Activated CD4-positive, alpha-beta T cell treated with anti-CD3 and anti-CD28 coated beads, Interleukin-2, amount 50 U/mL, for 24 hours (primary cell): ENCODE results near the gene ERV3-1.
"Not testable (repeated sequence)": the region's sequence is repeated elsewhere in the genome, so short reads cannot be mapped to it uniquely, and the experiment has no call there.

Experiments
- DNase-seq, 2 donors: peaks; one replicate each; pipeline ENCODE4 v3.0.0-alpha.2; 2020; ENCODE audit warnings: low read depth in 1 of 2, low spot score in 1 of 2

ERV3-1 gene, protein sequence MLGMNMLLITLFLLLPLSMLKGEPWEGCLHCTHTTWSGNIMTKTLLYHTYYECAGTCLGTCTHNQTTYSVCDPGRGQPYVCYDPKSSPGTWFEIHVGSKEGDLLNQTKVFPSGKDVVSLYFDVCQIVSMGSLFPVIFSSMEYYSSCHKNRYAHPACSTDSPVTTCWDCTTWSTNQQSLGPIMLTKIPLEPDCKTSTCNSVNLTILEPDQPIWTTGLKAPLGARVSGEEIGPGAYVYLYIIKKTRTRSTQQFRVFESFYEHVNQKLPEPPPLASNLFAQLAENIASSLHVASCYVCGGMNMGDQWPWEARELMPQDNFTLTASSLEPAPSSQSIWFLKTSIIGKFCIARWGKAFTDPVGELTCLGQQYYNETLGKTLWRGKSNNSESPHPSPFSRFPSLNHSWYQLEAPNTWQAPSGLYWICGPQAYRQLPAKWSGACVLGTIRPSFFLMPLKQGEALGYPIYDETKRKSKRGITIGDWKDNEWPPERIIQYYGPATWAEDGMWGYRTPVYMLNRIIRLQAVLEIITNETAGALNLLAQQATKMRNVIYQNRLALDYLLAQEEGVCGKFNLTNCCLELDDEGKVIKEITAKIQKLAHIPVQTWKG

DNA sequence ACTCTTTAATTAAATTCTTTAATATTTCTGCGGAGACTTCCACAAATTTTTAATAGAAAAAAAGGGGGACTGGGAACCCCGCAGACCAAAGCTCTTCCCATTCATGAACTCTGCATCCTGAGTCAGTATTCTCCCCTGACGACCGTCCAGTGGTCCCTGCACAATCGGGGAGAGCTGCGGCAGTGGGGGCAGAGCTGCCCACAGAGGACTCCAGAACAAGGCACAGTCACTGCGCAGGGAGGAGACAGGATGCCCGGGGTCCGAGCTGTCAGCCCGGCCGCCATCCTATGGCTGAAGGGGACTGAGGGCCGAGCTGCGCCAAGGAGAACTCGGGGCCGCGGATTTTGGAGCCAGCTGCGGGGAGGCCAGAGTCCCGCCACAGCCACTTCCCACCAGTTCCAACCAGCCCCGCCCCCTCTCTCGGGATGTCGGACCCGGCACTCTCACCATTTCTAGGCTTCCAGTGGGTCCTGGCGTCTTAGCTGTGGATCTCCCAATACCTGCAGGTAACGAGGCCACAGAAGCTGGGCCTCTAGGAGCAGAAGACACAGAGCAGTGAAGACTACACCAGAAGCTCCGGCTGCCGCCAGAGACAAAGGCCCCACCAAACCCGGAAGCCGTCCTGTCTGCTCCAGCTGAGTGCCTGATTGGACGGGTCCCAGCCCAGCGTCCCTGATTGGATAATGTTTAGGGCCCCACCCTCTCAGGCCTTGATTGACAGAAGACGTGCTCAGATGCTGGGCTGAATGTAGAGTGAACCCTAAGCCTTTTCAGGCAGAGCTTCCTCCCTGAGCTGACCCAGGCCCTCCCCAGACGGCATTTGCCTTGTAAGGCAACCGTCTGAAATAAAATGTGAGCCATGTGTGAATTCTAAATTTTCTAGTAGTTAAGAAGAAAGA is at the start of gene ERV3-1:
ERV3-1 (minus strand) TSS at position 594 of the 899 bp plus-strand sequence. CDS start 13,661 bp downstream, outside the sequence.
- peak; percentile 70 to 93 for DNase-seq

DNA sequence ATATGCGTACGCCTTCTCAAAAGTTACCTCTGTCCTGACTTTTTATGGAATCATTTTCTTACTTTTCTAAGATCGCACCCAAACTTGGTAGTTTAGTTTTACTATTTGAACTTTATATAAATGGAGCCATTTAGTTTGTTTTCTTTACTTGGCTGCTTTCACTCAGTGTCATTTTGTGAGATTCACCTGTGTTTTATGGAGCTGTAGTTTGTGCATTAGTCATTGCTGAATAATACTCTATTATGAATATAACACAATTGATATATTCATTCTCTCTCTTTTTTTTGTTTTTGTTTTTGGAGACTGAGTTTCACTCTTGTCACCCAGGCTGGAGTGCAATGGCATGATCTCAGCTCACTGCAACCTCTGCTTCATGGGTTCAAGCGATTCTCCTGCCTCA is 49.3 kb upstream of the ERV3-1 start:
- DNase-seq, result not testable (repeated sequence)

DNA sequence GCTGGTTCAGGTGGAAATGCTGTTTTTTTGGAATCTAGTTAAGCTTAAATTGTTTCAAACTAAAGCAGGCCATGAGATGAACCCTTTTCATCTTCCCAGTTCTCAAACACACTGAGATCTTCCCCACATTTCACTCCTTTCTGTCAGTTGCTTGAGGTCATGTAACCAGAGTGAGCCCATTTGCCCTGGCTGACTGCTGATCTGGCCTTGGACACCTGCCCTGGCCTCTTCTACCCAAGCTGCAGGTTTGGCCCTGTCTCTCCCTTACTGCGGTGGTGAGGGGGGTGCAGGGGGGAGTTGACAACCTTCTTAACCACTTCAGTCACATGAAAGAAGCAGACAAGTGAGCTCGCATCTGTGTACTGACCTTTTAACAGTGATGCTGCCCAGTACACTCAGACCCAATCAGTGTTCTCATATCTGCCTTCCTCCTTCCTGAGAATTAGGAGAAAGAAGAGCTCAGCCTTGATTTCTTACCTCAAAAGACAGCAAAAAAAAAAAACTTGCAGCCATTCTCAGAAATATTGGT is 48.0 kb upstream of the ERV3-1 start:
- not testable (repeated sequence) for DNase-seq

DNA sequence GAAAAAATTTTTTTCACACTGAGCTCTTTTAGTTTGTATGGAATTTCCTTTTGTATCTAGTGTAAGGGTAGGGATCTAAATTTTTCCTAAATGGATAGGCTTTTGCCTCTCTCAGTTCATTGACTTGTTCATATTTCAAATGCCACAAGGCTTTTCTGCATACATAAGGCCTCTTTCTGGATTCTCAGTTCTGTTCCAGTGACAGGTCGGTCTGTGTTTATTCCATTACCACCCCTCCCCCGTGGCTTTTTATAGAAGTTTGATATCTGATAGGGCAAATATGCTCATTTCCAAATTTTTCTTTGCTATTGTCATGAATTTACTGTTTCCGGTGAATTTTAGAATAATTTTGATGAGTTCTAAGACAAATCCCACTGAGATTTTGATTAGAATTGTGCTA is 45.2 kb upstream of the ERV3-1 start:
- DNase-seq, result not testable (repeated sequence)

DNA sequence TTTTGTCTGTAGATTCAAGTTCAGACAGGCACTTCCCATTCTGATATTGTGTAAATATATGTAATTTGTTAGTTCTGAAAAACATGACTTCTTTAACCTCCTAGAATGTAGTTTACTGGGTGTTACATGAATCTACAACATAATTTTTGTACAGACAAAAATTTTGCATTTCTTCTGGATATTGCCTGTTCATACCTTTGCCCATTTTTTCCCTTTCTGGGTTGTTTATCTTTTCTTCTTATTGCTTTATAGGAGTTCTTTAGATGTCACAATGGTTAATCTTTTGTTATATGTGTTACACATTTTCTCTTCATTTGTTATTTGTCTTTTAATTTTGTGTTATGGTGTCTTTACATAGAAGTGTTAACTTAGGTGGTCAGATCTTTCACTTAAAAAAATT is 44.7 kb upstream of the ERV3-1 start:
- not testable (repeated sequence) for DNase-seq

DNA sequence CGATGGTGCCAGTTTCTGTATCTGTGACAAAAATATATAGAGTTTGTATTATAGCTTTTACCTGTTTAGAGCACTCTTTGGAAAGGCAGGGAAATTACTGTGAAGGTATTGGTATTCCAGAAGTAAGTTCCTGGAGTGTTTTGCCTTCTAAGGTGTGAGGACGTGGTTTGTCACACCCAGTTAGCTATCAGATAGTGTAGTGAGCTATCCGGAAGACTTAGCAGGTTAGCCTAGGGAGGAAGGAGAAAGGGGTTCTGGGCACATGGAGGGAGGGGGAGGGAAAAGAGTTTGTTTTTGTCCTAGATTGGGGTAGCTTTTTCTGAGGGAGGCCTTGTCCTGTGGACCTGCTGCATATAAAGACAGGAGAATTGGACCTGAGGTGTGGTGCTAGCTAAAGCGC is 39.8 kb upstream of the ERV3-1 start:
- not testable (repeated sequence) for DNase-seq

DNA sequence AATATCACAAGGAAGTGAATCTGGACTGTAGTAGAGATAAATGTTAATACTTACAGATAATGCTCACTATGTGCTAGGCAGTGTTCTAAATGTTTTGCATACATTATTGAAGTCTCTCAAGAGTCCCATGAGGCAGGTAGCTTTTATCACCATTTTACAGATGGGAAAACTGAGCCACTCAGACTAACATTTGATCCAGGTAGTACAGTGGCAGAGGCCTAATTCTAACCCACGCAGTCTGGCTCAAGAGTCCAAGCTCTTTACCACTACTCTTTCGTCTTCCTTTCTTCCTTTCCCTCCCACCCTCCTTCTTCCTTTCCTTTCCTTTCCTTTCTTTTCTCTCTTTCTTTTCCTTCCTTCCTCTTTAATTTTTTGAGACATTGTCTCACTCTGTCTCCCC is 39.1 kb upstream of the ERV3-1 start:
- not testable (repeated sequence) for DNase-seq

DNA sequence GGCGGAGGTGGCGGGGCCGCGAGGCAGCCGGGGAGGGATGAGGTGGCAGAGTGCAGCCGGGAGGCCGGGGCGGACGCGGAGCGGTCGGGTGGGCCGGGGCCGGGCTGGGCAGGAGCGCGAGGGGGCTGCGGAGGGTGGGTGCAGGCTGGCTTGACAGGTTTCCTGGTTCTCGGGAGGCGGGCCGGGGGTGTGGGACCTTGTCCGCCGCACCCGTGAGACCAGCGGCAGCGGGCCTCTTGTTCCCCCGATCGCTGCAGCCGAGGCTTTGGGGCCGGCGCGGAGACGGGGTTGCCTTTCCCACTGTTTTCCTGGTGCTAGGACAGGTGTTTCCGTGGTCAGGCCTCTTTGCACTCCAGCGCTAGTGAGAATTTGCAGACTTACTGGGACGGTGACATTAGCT is 32.3 kb upstream of the ERV3-1 start:
- DNase-seq, result peak in 1 of 2 donors; percentile 3

DNA sequence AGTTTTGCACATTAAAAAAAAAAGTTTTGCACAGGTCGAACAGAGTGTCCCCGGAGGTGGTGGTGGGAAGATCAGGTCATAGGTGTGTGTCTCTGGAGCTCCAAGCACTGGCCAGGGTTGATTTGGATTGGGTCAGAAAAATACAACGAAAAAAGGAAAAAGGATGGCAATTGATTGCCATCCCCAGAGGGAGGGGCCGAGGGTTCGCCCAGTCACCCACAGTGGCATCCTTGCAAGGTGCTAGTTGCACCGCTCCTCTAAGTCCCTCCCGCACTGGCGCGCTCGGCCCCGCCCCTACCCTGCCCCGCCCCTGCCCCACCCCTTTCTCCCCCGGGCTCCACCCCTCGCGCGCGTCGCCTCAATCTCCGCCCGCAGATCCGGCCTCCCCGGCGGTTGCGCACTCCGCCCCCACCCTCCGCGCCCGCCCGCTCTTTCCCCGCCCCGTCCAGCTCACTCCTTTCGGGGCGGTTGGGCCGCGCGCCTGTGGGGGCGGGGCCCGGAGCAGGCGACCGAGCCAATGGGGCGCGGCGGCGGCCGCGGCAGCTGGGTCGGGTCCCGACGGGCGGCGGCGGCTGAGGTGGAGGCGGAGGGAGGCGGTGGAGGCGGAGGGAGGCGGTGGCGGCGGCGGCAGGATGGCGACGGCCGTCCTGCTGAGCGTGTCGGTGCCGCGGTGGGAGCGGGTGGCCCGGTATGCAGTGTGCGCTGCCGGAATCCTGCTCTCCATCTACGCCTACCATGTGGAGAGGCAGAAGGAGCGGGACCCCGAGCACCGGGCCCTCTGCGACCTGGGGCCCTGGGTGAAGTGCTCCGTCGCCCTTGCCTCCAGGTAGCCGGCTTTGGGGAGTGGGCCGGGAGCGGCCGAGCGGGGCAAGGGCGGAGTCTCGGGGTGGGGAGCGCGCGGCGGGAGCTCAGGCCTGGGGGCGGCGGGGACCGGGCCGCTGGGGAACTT is 31.5 kb upstream of the ERV3-1 start:
- DNase-seq, result peak; percentile 82 to 88

DNA sequence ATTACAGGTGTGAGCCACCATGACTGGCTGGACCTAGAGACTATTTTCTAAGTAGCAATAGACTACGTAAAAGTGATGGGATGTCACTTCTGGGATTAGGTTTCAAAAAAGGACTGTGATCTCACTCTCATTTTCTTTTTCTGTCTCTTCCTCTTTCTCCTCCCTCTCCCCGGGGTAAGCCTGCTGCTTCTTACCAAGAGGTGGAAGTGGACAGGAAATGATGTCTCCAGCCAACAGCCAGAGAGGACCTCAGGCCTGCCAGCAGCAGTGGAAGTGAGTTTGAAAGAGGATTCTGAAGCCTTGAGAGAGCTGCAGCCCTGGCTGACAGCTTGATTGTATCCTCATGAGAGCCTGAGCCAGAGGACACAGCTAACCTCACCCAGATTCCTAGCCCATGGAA is 30.0 kb upstream of the ERV3-1 start:
- not testable (repeated sequence) for DNase-seq

DNA sequence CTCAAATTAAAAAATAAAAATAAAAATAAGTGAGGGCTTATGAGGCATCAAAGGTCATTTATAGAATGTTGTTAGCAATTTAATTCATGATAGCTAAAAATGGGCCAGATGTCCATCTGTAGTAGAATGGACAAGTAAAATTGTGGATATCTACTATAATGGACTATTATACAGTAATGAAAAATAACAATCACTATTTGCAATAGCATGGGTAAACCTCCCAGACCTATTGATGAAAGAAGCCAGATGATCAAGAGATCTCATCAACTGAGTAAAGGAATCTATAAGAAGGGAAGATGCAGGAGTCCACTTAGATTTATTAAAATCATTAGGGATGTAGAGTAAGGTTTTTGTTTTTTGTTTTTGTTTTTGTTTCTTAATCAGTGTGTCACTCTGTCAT is 29.0 kb upstream of the ERV3-1 start:
- DNase-seq, result not testable (repeated sequence)

DNA sequence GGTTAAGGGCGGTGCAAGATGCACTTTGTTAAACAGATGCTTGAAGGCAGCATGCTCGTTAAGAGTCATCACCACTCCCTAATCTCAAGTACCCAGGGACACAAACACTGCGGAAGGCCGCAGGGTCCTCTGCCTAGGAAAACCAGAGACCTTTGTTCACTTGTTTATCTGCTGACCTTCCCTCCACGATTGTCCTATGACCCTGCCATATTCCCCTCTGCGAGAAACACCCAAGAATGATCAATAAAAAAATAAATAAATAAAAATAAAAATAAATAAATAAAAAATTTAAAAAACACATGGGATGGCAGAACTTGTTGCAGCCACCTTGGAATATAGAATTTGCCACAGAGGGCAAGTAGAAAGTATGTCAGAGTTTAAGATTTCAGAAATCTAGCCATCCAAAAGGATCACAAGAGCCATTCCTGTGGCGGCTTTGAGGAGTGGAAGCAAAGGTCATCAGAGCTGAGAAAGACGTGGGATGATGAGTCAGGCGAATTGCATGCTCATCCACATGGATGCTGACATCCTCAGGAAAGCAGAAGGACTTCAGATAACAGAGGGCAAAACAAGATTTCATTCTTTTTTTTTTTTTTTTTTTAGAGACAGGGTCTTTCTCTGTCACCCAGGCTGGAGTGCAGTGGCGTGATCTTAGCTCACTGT is 27.8 kb upstream of the ERV3-1 start:
- not testable (repeated sequence) for DNase-seq

DNA sequence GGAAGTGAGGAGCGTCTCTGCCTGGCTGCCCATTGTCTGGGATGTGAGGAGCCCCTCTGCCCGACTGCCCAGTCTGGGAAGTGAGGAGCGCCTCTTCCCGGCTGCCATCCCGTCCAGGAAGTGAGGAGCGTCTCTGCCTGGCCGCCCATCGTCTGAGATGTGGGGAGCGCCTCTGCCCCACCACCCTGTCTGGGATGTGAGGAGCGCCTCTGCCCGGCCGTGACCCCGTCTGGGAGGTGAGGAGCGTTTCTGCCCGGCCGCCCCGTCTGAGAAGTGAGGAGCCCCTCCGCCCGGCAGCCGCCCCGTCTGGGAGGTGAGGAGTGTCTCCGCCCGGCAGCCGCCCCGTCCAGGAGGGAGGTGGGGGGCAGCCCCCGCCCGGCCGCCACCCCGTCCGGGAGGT is 26.9 kb upstream of the ERV3-1 start:
- not testable (repeated sequence) for DNase-seq

DNA sequence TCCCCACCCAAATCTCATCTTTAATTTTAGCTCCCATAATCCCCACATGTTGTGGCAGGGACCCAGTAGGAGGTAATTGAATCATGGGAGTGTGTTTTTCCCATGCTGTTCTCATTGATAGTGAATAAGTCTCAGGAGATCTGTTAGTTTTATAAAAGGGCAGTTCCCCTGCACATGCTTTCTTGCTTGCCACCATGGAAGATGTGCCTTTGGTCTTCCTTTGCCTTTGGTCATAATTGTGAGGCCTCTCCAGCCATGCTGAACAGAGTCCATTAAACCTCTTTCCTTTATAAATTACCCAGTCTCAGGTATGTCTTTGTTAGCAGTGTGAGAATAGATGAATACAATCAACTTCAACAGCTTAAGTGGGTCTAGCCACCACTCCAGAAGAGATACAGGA is 18.5 kb upstream of the ERV3-1 start:
- DNase-seq, result not testable (repeated sequence)

DNA sequence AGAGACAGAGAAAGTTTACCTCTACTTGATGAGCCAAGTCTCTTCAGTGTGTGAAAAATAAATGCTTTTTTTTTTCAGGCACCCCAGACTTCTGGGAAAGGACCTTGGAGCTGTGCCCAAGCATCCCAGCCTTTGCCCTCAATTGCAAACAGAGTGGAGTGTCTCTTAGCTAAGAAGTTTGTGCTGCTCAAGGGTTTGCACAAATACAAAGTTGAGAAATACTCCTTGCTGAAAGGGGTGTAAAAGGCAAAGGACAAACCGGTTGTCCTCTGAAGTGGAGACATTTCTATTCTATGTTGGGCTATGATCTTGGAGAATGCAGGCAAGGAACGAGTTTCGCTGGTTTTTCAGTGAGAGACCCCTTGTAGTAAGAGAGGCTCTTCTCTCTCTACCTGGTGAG is 14.5 kb upstream of the ERV3-1 start:
- DNase-seq, result not testable (repeated sequence)

DNA sequence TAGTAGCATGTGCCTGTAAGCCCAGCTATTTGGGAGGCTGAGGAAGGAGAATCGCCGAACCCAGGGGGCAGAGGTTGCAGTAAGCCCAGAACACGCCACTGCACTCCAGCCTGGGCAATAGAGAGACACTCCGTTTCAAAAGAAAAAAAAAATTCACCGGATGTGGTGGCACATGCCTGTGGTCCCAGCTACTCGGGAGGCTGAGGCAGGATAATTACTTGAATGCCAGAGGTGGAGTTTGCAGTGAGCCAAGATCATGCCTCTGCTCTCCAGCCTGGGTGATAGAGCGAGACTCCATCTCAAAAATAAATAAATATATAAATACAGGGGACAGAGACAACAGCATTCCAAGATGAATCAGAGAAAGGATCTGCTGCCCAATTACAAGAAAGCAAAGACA is 3.4 kb upstream of the ERV3-1 start:
- DNase-seq, result not testable (repeated sequence)

DNA sequence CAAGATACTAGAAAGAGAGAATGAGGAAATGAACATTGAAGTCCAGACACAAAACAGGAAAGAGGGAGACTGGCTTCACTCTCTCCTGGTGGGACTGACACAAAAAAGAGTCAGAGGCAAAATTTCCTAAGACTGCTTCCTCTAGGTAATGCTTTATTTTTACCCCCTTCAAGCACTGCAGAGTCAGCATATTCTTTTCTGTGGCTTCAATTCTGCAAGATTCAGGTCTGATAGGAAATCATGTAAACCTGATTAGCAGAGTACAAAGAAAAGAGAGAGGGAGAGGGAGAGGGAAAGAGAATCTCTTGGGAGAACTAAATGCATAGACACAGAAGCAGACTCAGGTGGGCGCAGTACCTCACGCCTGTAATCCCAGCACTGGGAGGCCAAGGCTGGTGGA is 2.9 kb upstream of the ERV3-1 start:
- not testable (repeated sequence) for DNase-seq

DNA sequence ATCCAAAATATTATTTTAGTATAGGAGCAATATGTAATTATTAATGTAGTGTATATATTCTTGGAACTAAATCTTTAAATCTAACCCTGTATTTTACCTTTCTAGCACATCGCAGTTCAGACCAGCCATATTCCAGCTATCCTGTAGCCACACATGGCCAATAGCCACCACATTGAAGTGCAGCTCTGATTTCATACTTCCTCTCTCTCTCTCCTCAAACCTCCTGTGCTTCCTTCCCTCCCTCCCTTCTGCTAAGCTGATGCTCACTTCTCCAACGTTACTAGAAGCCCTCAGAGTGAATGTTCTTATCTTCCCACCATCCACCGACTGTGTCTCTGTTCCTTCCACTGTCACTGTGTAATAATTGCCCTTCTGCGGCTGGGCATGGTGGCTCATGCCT is 549 bp upstream of the ERV3-1 start:
- not testable (repeated sequence) for DNase-seq

DNA sequence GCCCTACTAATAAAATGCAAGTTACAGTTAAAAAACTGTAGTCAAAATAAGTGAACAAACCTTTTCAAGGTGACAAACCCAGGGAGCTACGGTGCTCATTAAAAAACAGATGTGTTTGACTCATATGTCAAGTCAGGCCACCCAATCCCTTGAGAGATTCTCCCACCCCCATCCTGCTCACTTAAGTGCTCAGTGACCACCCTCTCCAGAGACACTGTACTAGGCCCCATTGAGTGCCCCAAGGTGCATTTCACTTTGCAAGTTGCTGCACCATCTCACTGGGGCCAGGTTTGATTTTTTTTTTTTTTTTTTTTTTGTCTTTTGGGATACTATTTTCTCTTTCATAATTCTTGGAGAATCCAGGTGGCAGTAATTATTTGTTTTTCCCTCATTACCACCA is 1.9 kb downstream of the ERV3-1 start:
- no peak for DNase-seq
